Spleen (tissue), 11 donors: ENCODE results near the gene HNRNPF. TPM values are rescaled to one million over a fixed set of nuclear protein-coding genes. Genes with fewer than 3 reads are reported as not detected.

Experiments
- DNase-seq: peaks from one replicate; pipeline ENCODE4 v3.0.0-alpha.2; 2020
- H3K27ac ChIP-seq, 8 donors: fragments of 200-600 bp; sonication (generic) in 7 of 8; 1 replicate in 4 of 8; 2 replicates in 4 of 8; pipeline versions ENCODE4 v1.5.0 to v1.8.0; 2016 to 2021; ENCODE audit warnings: inconsistent platforms in 4 of 8, mild to moderate bottlenecking in 4 of 8, moderate library complexity in 1 of 8
- H3K27me3 ChIP-seq, 7 donors: fragments of 200-600 bp; sonication (generic) in 6 of 7; replicated peaks in 1 of 7; 1 replicate in 4 of 7; 2 replicates in 3 of 7; pipeline versions ENCODE4 v1.5.0 to v1.8.0; 2016 to 2021; ENCODE audit warnings: inconsistent platforms in 3 of 7, mild to moderate bottlenecking in 1 of 7
- H3K36me3 ChIP-seq, 6 donors: fragments of 200-600 bp; sonication (generic) in 5 of 6; 1 replicate in 4 of 6; 2 replicates in 2 of 6; pipeline versions ENCODE4 v1.5.0 to v1.8.0; 2016 to 2021; ENCODE audit warnings: inconsistent platforms in 2 of 6
- H3K4me1 ChIP-seq, 6 donors: fragments of 200-600 bp; sonication (generic) in 5 of 6; 1 replicate in 3 of 6; 2 replicates in 3 of 6; pipeline versions ENCODE4 v1.5.0 to v1.8.0; 2016 to 2021; ENCODE audit warnings: inconsistent platforms in 3 of 6
- H3K4me3 ChIP-seq, 8 donors: fragments of 200-600 bp; sonication (generic) in 7 of 8; 1 replicate in 4 of 8; 2 replicates in 4 of 8; pipeline versions ENCODE4 v1.5.0 to v1.8.0; 2016 to 2021; ENCODE audit warnings: inconsistent platforms in 4 of 8, mild to moderate bottlenecking in 4 of 8, moderate library complexity in 2 of 8
- H3K9me3 ChIP-seq, 8 donors: fragments of 200-600 bp; sonication (generic) in 7 of 8; 1 replicate in 4 of 8; 2 replicates in 4 of 8; pipeline versions ENCODE4 v1.5.0 to v1.8.0; 2016 to 2021; ENCODE audit warnings: inconsistent platforms in 4 of 8
- POLR2A ChIP-seq, 3 donors: fragments of 450-650 bp; IDR thresholded peaks; one replicate each; pipeline ENCODE4 v1.5.1; 2017; ENCODE audit warnings: antibody characterized with exemption in 3 of 3, mild to moderate bottlenecking in 1 of 3
- POLR2AphosphoS5 ChIP-seq, 3 donors: sonication (generic); formaldehyde crosslinking; IDR thresholded peaks; one replicate each; pipeline ENCODE4 v1.5.1; 2017; ENCODE audit warnings: antibody characterized with exemption in 3 of 3
- WGBS, 5 donors: extraction: QIAGEN DNeasy Blood & Tissue Kit in 3 of 5; methylation state at CpG; one replicate each; pipeline versions ENCODE4 v1.1.5 to v1.1.7; 2013 to 2018; 5-methylcytosine and 5-hydroxymethylcytosine counted together
- intact Hi-C: fragments of 100-400 bp; cut with DNase I; formaldehyde crosslinking; loops from one replicate; pipeline ENCODE4 v1.15.0; 2023; ENCODE audit warnings: low total_unique reads
- polyA plus RNA-seq, 3 donors: library from polyadenylated mRNA; stranded (reverse); fragments of 200-250 nt; gene quantifications; one replicate each; pipeline ENCODE4 v1.2.1, GENCODE V29; 2013
- total RNA-seq, 7 donors: library from RNA; depleted of rRNA in 3 of 7; stranded (reverse); fragments of >200 nt in 3 of 7; fragmentation: NEBNext Ultra II Directional in 4 of 7; extraction: Animal tissue kit (Norgen Biotek cat#: 25700) in 4 of 7; gene quantifications; one replicate each; pipeline versions ENCODE4 v1.1.0 to v1.2.1, GENCODE V29; 2016 to 2021
- TF ChIP-seq, protein P1 (sequence below), 11 experiments: fragments of 200-600 bp in 7 of 11; fragments of 450-650 bp in 4 of 11; sonication (generic) in 4 of 11; IDR thresholded peaks in 8 of 11; conservative IDR thresholded peaks in 3 of 11; 1 replicate in 7 of 11; 2 replicates in 4 of 11; pipeline versions ENCODE4 v1.4.0 to v1.8.0; 2016 to 2021; ENCODE audit warnings: antibody characterized with exemption in 11 of 11, inconsistent platforms in 4 of 11, mild to moderate bottlenecking in 1 of 11
- donor health status: healthy with polysubstance abuse.
- donor health status: DM: no; HTN: no; CAD: no; lungs with moderate emphysema.
- donor health status: DM: no; HTN: no; CAD: no.
- donor health status: Bipolar disorder and iron deficiency.
- donor health status: healthy.
- donor health status: DM: no; HTN: no; CAD: no.
- donor health status: DM: yes; HTN: yes; CAD: no.

The HNRNPF gene
- total and polyA plus RNA-seq, 10 donors, result 82.8 to 253 (median 173) TPM

DNA sequence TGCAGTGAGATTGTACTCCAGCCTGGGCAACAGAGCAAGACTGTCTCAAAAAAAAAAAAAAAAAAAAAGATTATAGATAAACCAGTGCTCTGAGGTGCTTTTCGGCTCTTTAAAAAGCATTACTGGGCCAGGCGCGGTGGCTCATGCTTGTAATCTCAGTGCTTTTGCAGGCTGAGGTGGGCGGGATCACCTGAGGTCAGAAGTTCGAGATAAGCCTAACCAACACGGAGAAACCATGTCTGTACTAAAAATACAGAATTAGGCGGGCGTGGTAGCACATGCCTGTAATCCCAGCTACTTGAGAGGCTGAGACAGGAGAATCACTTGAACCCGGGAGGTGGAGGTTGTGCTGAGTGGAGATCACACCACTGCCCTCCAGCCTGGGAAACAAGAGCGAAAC is 6.6 kb upstream of the HNRNPF start:
- Histone ChIP-seq H3K36me3 (no peaks in the 10 kb centered on the region), H3K27ac (no peak overlapping the region), H3K4me3 (no peak overlapping the region), H3K27me3 (no peaks in the 10 kb centered on the region), H3K9me3 (no peaks in the 10 kb centered on the region), H3K4me1 (peaks cover 15 to 40% (median 35%) of the 10 kb centered on the region in 6 donors)
- no peak for DNase-seq
- intact Hi-C loops, result no loop called here
- TF ChIP-seq POLR2AphosphoS5 (IDR thresholded peaks at IDR 0.05), result no peak
- TF ChIP-seq POLR2A (IDR thresholded peaks at IDR 0.05), result no peak
- TF ChIP-seq, protein P1, sequence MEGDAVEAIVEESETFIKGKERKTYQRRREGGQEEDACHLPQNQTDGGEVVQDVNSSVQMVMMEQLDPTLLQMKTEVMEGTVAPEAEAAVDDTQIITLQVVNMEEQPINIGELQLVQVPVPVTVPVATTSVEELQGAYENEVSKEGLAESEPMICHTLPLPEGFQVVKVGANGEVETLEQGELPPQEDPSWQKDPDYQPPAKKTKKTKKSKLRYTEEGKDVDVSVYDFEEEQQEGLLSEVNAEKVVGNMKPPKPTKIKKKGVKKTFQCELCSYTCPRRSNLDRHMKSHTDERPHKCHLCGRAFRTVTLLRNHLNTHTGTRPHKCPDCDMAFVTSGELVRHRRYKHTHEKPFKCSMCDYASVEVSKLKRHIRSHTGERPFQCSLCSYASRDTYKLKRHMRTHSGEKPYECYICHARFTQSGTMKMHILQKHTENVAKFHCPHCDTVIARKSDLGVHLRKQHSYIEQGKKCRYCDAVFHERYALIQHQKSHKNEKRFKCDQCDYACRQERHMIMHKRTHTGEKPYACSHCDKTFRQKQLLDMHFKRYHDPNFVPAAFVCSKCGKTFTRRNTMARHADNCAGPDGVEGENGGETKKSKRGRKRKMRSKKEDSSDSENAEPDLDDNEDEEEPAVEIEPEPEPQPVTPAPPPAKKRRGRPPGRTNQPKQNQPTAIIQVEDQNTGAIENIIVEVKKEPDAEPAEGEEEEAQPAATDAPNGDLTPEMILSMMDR (IDR thresholded peaks at IDR 0.05 in 8 of 11, conservative IDR thresholded peaks at IDR 0.05 in 3 of 11), result no peak
- WGBS, 5 donors, result 84 to 94% (median 91%) methylated on average over 10 of the region's 10 CpGs

DNA sequence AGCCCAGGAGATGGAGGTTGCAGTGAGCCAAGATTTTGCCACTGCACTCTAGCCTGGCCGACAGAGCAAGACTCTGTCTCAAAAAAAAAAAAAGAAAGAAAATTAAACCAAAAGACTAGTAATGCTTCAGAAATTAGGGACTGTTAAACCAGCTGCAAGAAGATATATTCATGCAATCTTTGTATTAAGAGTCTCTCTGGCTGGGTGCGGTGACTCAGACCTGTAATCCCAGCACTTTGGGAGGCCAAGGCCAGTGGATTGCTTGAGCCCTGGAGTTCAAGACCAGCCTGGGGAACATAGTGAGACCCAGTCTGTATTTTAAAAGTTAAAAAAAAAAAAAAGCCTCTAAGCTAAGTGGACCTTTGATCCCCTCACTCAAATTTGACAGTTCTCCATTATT is 2.5 kb upstream of the HNRNPF start:
- Histone ChIP-seq H3K4me1 (peaks cover 0 to 26% (median 14%) of the 10 kb centered on the region in 6 donors), H3K27ac (no peak overlapping the region), H3K9me3 (no peaks in the 10 kb centered on the region), H3K4me3 (no peak overlapping the region), H3K36me3 (no peaks in the 10 kb centered on the region), H3K27me3 (no peaks in the 10 kb centered on the region)
- intact Hi-C loops, result no loop called here
- no peak for DNase-seq
- TF ChIP-seq, protein P1 (IDR thresholded peaks at IDR 0.05 in 8 of 11, conservative IDR thresholded peaks at IDR 0.05 in 3 of 11), result no peak
- TF ChIP-seq POLR2A (IDR thresholded peaks at IDR 0.05), result no peak
- no peak for TF ChIP-seq POLR2AphosphoS5 (IDR thresholded peaks at IDR 0.05)
- 74 to 91% (median 87%) methylated on average over 2 of the region's 2 CpGs for whole genome bisulfite sequencing, 5 donors

DNA sequence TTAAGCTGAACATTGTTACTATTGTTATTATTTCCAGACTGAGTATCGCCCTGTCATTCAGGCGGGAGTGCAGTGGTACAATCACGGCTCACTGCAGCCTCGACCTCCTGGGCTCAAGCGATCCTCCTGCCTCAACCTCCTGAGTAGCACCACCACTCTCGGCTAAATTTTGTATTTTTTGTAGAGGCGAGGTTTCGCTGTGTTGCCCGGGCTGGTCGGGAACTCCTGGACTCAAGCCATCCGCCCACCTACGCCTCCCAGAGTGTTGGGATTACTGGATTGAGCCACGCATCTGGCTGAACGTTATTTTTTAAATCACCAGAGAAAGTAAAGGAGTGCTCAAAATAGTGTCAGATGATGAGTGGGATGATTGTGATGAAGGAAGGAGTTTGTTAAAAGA is 1.4 kb upstream of the HNRNPF start:
- peak overlapping the region; percentile 78 to 100 (median 99) for H3K27ac ChIP-seq
- 87 to 93% (median 91%) methylated on average over 14 of the region's 14 CpGs for WGBS, 5 donors
- peak overlapping the region in 1 of 8 donors; percentile 98 for H3K4me3 ChIP-seq
- TF ChIP-seq POLR2AphosphoS5 (IDR thresholded peaks at IDR 0.05) (no peak), POLR2A (IDR thresholded peaks at IDR 0.05) (no peak)
- TF ChIP-seq, protein P1 (IDR thresholded peaks at IDR 0.05 in 8 of 11, conservative IDR thresholded peaks at IDR 0.05 in 3 of 11), result no peak
- no peaks in the 10 kb centered on the region for H3K9me3 ChIP-seq
- no peaks in the 10 kb centered on the region for H3K27me3 ChIP-seq
- DNase-seq, result no peak
- intact Hi-C loops, result no loop called here
- no peaks in the 10 kb centered on the region for H3K36me3 ChIP-seq
- peaks cover 6 to 37% (median 26%) of the 10 kb centered on the region in 6 donors for H3K4me1 ChIP-seq

DNA sequence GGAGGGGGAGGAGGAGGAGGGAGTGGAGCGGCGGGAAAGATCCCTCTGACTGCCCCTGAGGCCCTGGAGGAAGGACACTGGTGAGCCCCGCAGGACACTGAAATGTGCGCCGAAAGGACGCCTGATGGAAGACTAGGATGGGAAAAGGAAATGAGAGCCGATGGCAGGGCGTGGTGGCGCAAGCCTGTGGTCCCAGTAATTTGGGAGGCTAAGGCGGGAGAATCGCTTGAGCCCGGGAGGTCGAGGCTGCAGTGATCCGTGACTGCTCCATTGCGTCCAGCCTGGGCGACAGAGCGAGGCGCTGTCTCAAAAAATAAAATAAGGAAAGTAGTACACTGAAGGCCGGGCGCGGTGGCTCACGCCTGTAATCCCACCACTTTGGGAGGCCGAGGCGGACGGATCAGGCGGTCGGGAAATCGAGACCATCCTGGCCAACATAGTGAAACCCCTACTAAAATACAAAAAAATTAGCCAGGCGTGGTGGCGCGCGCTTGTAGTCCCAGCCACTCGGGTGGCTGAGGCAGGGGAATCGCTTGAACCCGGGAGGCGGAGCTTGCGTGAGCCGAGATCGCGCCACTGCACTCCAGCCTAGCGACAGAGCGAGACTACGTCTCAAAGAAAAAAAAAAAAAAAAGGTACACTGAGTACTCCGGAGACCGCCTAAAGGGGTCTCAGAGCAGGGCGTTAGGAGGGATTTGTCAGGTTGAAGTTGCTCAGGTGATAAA is 561 bp upstream of the HNRNPF start:
- no peaks in the 10 kb centered on the region for H3K36me3 ChIP-seq
- H3K27me3 ChIP-seq, result no peaks in the 10 kb centered on the region
- H3K4me3 ChIP-seq, result peak overlapping the region; percentile 26 to 98 (median 88)
- intact Hi-C loops, result no loop called here
- H3K9me3 ChIP-seq, result no peaks in the 10 kb centered on the region
- peak overlapping the region; percentile 78 to 100 (median 99) for H3K27ac ChIP-seq
- TF ChIP-seq POLR2AphosphoS5 (IDR thresholded peaks at IDR 0.05), result peak in 2 of 3 donors; percentile 68 to 73
- TF ChIP-seq, protein P1 (IDR thresholded peaks at IDR 0.05 in 8 of 11, conservative IDR thresholded peaks at IDR 0.05 in 3 of 11), result no peak
- peak; percentile 91 for DNase-seq
- H3K4me1 ChIP-seq, result peaks cover 14 to 45% (median 34%) of the 10 kb centered on the region in 6 donors
- WGBS, 5 donors, result 4 to 15% (median 6%) methylated on average over 46 of the region's 46 CpGs
